SH-SY5Y (cell line): ENCODE data around the gene KBTBD13.

Experiments used
- GATA2 ChIP-seq: IDR thresholded peaks from 2 replicates; pipeline ENCODE4 v1.6.1; 2011; ENCODE audit warnings: mild to moderate bottlenecking, low read depth, low read length
- GATA3 ChIP-seq: IDR thresholded peaks from 2 replicates; pipeline ENCODE4 v1.6.1; 2011; ENCODE audit warnings: low read depth, mild to moderate bottlenecking, low read length, moderate library complexity

GRCh38 chr15:65054333-65055200 lies 22.0 kb upstream of the KBTBD13 start:
- TF ChIP-seq GATA3: no peak
- no peak for TF ChIP-seq GATA2
